Stromal cell of bone marrow (primary cell): ENCODE measurements around the gene ABLIM1.

ENCODE experiments used
- DNase-seq: peaks from one replicate; pipeline ENCODE4 v3.0.0-alpha.2; 2012; ENCODE audit warnings: low read depth

ABLIM1 gene

GRCh38 chr10:114489521-114490310 is 168.4 kb downstream of the ABLIM1 start:
- no peak for DNase-seq

GRCh38 chr10:114487815-114488536 is 170.1 kb downstream of the ABLIM1 start:
- no peak for DNase-seq

GRCh38 chr10:114486938-114487814 is 170.9 kb downstream of the ABLIM1 start:
- DNase-seq = no peak

GRCh38 chr10:114485696-114486400 is 172.2 kb downstream of the ABLIM1 start:
- no peak for DNase-seq

GRCh38 chr10:114483575-114483974 is 174.5 kb downstream of the ABLIM1 start:
- no peak for DNase-seq

GRCh38 chr10:114482480-114483304 is 175.4 kb downstream of the ABLIM1 start:
- no peak for DNase-seq

- DNase-seq = no peak
Measured at GRCh38 chr10:114481055-114481454, 177.0 kb downstream of the ABLIM1 start.

- DNase-seq = no peak
Measured at GRCh38 chr10:114479836-114480235, 178.2 kb downstream of the ABLIM1 start.

- no peak for DNase-seq
Measured at GRCh38 chr10:114479307-114479706, 178.8 kb downstream of the ABLIM1 start.

- DNase-seq = no peak
Measured at GRCh38 chr10:114478281-114478680, 179.8 kb downstream of the ABLIM1 start.

- peak; percentile 20 for DNase-seq
Measured at GRCh38 chr10:114477285-114477684, 180.8 kb downstream of the ABLIM1 start.

GRCh38 chr10:114474989-114475388 is 183.1 kb downstream of the ABLIM1 start:
- DNase-seq = no peak

GRCh38 chr10:114473776-114474175 is 184.3 kb downstream of the ABLIM1 start:
- no peak for DNase-seq

- no peak for DNase-seq
Measured at GRCh38 chr10:114472877-114473253, 185.2 kb downstream of the ABLIM1 start.

- no peak for DNase-seq
Measured at GRCh38 chr10:114471906-114472876, 185.9 kb downstream of the ABLIM1 start.

- peak; percentile 48 for DNase-seq
Measured at GRCh38 chr10:114470956-114471905, 186.8 kb downstream of the ABLIM1 start.

GRCh38 chr10:114470361-114470760 is 187.7 kb downstream of the ABLIM1 start:
- DNase-seq = no peak

GRCh38 chr10:114458955-114459354 is 199.1 kb downstream of the ABLIM1 start:
- no peak for DNase-seq
